H9 (cell line): ENCODE measurements around the gene SERF1B. TPM values are rescaled to one million over a fixed set of nuclear protein-coding genes. Genes with fewer than 3 reads are reported as not detected.
"Not testable (repeated sequence)": the region's sequence is repeated elsewhere in the genome, so short reads cannot be mapped to it uniquely, and the experiment has no call there.

Source experiments
- DNase-seq: peaks from one replicate; pipeline ENCODE4 v3.0.0-alpha.2; 2017
- H2AFZ ChIP-seq: one replicate; pipeline ENCODE4 v1.6.1; 2013; ENCODE audit warnings: mild to moderate bottlenecking, low read length, control low read depth, moderate library complexity
- H2AK5ac ChIP-seq: 2 replicates; pipeline ENCODE4 v1.6.1; 2013; ENCODE audit warnings: low read length, control low read depth, mixed read lengths; ENCODE audit not compliant: insufficient read length
- H2BK120ac ChIP-seq: one replicate; pipeline ENCODE4 v1.6.1; 2013; ENCODE audit warnings: low read depth, mild to moderate bottlenecking, low read length, control low read depth, inconsistent platforms; ENCODE audit not compliant: poor library complexity, severe bottlenecking
- H2BK12ac ChIP-seq: 2 replicates; pipeline ENCODE4 v1.6.1; 2013; ENCODE audit warnings: low read length, control low read depth, mixed read lengths, low read depth; ENCODE audit not compliant: insufficient read length
- H2BK15ac ChIP-seq: 2 replicates; pipeline ENCODE4 v1.6.1; 2013; ENCODE audit warnings: low read depth, low read length, control low read depth
- H2BK20ac ChIP-seq: one replicate; pipeline ENCODE4 v1.6.1; 2013; ENCODE audit warnings: low read depth, mild to moderate bottlenecking, low read length, control low read depth, inconsistent platforms; ENCODE audit not compliant: poor library complexity, severe bottlenecking
- H2BK5ac ChIP-seq: 2 replicates; pipeline ENCODE4 v1.6.1; 2013; ENCODE audit warnings: low read length, control low read depth, mixed read lengths; ENCODE audit not compliant: insufficient read length
- H3K14ac ChIP-seq: 2 replicates; pipeline ENCODE4 v1.6.1; 2013; ENCODE audit warnings: low read length, control low read depth; ENCODE audit not compliant: insufficient read depth
- H3K18ac ChIP-seq: 2 replicates; pipeline ENCODE4 v1.6.1; 2013; ENCODE audit warnings: low read depth, mild to moderate bottlenecking, mixed read lengths, low read length, control low read depth; ENCODE audit not compliant: insufficient read length
- H3K23ac ChIP-seq: 2 replicates; pipeline ENCODE4 v1.6.1; 2013; ENCODE audit warnings: low read length, control low read depth, mixed read lengths, low read depth; ENCODE audit not compliant: insufficient read length
- H3K23me2 ChIP-seq: 2 replicates; pipeline ENCODE4 v1.6.1; 2013; ENCODE audit warnings: low read depth, mild to moderate bottlenecking, mixed read lengths, low read length, control low read depth; ENCODE audit not compliant: insufficient read length, poor library complexity, severe bottlenecking
- H3K27ac ChIP-seq: 2 replicates; pipeline ENCODE4 v1.5.1; 2013; ENCODE audit warnings: low read length, control low read depth, mixed read lengths, low read depth; ENCODE audit not compliant: insufficient read length
- H3K27me3 ChIP-seq: 2 replicates; pipeline ENCODE4 v1.6.1; 2013; ENCODE audit warnings: low read length, control low read depth, inconsistent platforms; ENCODE audit not compliant: insufficient read depth
- H3K4ac ChIP-seq: 2 replicates; pipeline ENCODE4 v1.6.1; 2013; ENCODE audit warnings: low read depth, mild to moderate bottlenecking, control low read depth, inconsistent platforms, low read length, moderate library complexity
- H3K4me1 ChIP-seq: 2 replicates; pipeline ENCODE4 v1.6.1; 2013; ENCODE audit warnings: low read length, control low read depth, inconsistent platforms; ENCODE audit not compliant: insufficient read depth
- H3K4me2 ChIP-seq: 2 replicates; pipeline ENCODE4 v1.6.1; 2013; ENCODE audit warnings: low read length, control low read depth, mixed read lengths; ENCODE audit not compliant: insufficient read length, insufficient read depth
- H3K56ac ChIP-seq: 2 replicates; pipeline ENCODE4 v1.6.1; 2013; ENCODE audit warnings: low read depth, mild to moderate bottlenecking, mixed read lengths, low read length, control low read depth; ENCODE audit not compliant: insufficient read length
- H3K79me1 ChIP-seq: 2 replicates; pipeline ENCODE4 v1.6.1; 2013; ENCODE audit warnings: low read depth, mild to moderate bottlenecking, moderate library complexity, low read length, control low read depth, inconsistent platforms; ENCODE audit not compliant: insufficient read depth, poor library complexity, severe bottlenecking
- H3K79me2 ChIP-seq: 2 replicates; pipeline ENCODE4 v1.6.1; 2013; ENCODE audit warnings: low read length, control low read depth, inconsistent platforms; ENCODE audit not compliant: insufficient read depth
- H3K9ac ChIP-seq: 2 replicates; pipeline ENCODE4 v1.6.1; 2013; ENCODE audit warnings: low read length, control low read depth, mixed read lengths; ENCODE audit not compliant: insufficient read length; ENCODE audit errors: extremely low read depth
- H3K9me3 ChIP-seq: one replicate; pipeline ENCODE4 v1.6.1; 2013; ENCODE audit warnings: low read depth, low read length, inconsistent platforms; ENCODE audit not compliant: control insufficient read depth
- H3T11ph ChIP-seq: one replicate; pipeline ENCODE4 v1.6.1; 2013; ENCODE audit warnings: mild to moderate bottlenecking, low read length, control low read depth, inconsistent platforms
- H4K20me1 ChIP-seq: one replicate; pipeline ENCODE4 v1.6.1; 2013; ENCODE audit not compliant: control insufficient read depth, insufficient read length, insufficient read depth
- H4K5ac ChIP-seq: 2 replicates; pipeline ENCODE4 v1.6.1; 2013; ENCODE audit warnings: low read depth, mild to moderate bottlenecking, mixed read lengths, low read length, control low read depth; ENCODE audit not compliant: insufficient read length
- H4K8ac ChIP-seq: replicated peaks from 2 replicates; pipeline ENCODE4 v1.6.1; 2013; ENCODE audit warnings: low read length, control low read depth, mixed read lengths, low read depth; ENCODE audit not compliant: insufficient read length
- H4K91ac ChIP-seq: 2 replicates; pipeline ENCODE4 v1.6.1; 2013; ENCODE audit warnings: low read depth, mild to moderate bottlenecking, moderate library complexity, mixed read lengths, low read length, control low read depth; ENCODE audit not compliant: insufficient read length
- H3K27ac Mint-ChIP-seq, 3 experiments: 2 replicates in 2 of 3; 3 replicates in 1 of 3; pipeline ENCODE4 v1.8.0; 2020 to 2021; ENCODE audit warnings: mixed read lengths in 3 of 3, mild to moderate bottlenecking in 1 of 3, moderate library complexity in 1 of 3
- H3K27me3 Mint-ChIP-seq: 2 replicates; pipeline ENCODE4 v1.8.0; 2021; ENCODE audit warnings: low read depth, mild to moderate bottlenecking, moderate library complexity, mixed read lengths
- H3K36me3 Mint-ChIP-seq, 3 experiments: 2 replicates in 2 of 3; 3 replicates in 1 of 3; pipeline ENCODE4 v1.8.0; 2020 to 2021; ENCODE audit warnings: low read depth in 3 of 3, mixed read lengths in 3 of 3; ENCODE audit not compliant: insufficient read depth in 1 of 3
- H3K4me1 Mint-ChIP-seq, 2 experiments: 2 replicates each; pipeline ENCODE4 v1.8.0; 2020; ENCODE audit warnings: mixed read lengths in 2 of 2
- H3K4me3 Mint-ChIP-seq, 2 experiments: 2 replicates in 1 of 2; 3 replicates in 1 of 2; pipeline ENCODE4 v1.8.0; 2020 to 2021; ENCODE audit warnings: mild to moderate bottlenecking in 2 of 2, mixed read lengths in 2 of 2, moderate library complexity in 1 of 2
- H3K9me3 Mint-ChIP-seq, 2 experiments: 2 replicates in 1 of 2; 3 replicates in 1 of 2; pipeline ENCODE4 v1.8.0; 2020; ENCODE audit warnings: mild to moderate bottlenecking in 2 of 2, mixed read lengths in 2 of 2, moderate library complexity in 1 of 2
- WGBS: extraction: QIAGEN DNeasy Blood & Tissue Kit; methylation state at CpG from one replicate; pipeline ENCODE4 v1.1.7; 2013; ENCODE audit warnings: missing lambda C conversion rate, low lambda C conversion rate, mixed read lengths; ENCODE audit not compliant: insufficient read length; ENCODE audit errors: extremely low coverage; 5-methylcytosine and 5-hydroxymethylcytosine counted together
- total RNA-seq: library from RNA; stranded (reverse); gene quantifications from 2 replicates; pipeline ENCODE4 v1.2.1, GENCODE V29; 2021

SERF1B gene
- total RNA-seq, 1 experiment from 2014 or later: 48.0 TPM

- H2AFZ ChIP-seq, H4K20me1 ChIP-seq, H2AK5ac ChIP-seq, H3K9ac ChIP-seq, H2BK120ac ChIP-seq, H2BK12ac ChIP-seq, H3K27ac ChIP-seq, H3K4ac ChIP-seq, H3K79me2 ChIP-seq, H3K23me2 ChIP-seq, H3K23ac ChIP-seq, H3K4me2 ChIP-seq, H3K56ac ChIP-seq, H3K27ac Mint-ChIP-seq, H3K4me1 ChIP-seq, H3K79me1 ChIP-seq, H3K4me3 Mint-ChIP-seq, DNase-seq, H4K91ac ChIP-seq, H3K9me3 ChIP-seq, H2BK5ac ChIP-seq, H3K4me1 Mint-ChIP-seq, H4K5ac ChIP-seq, H3K36me3 Mint-ChIP-seq, H3T11ph ChIP-seq, H3K9me3 Mint-ChIP-seq, H2BK20ac ChIP-seq, H3K18ac ChIP-seq, H3K14ac ChIP-seq, H3K27me3 ChIP-seq, H3K27me3 Mint-ChIP-seq, H4K8ac ChIP-seq, H2BK15ac ChIP-seq: not testable (repeated sequence)
- WGBS: no CpG with 5 or more reads among the region's 7 CpGs
These were observed 66.7 kb downstream of the SERF1B start for GRCh38 chr5:70091776-70092175.

Other genes starting within 250 kb of the SERF1B start
- 59.1 and 73.2 TPM in 2 replicates for gene SMN2, start 24.4 kb downstream of the SERF1B start, total RNA-seq